Measurements from ENCODE around the gene RABGEF1. TPM values are rescaled to one million over a fixed set of nuclear protein-coding genes. Genes with fewer than 3 reads are reported as not detected.
"Not testable (repeated sequence)": the region's sequence is repeated elsewhere in the genome, so short reads cannot be mapped to it uniquely, and the experiment has no call there.

RABGEF1 gene
- total and polyA plus RNA-seq, 2 donors, result 16.5 to 17.0 TPM

GRCh38 chr7:66845379-66846095 lies 105.0 kb downstream of the RABGEF1 start:
- Histone ChIP-seq H3K9me3 (ENCODE audit: control insufficient read depth in 2 of 2, insufficient read depth in 1 of 2, low read length in 1 of 2) (no peaks in the 10 kb centered on the region), H3K27ac (ENCODE audit: low read depth in 1 of 2, low read length in 1 of 2) (peak overlapping the region; percentile 96 to 97), H3K4me3 (ENCODE audit: low read length in 2 of 2) (peak overlapping the region; percentile 77 to 99), H3K36me3 (ENCODE audit: control insufficient read depth in 2 of 2, insufficient read depth in 2 of 2, low read length in 1 of 2) (no peaks in the 10 kb centered on the region), H3K27me3 (ENCODE audit: control insufficient read depth in 2 of 2, insufficient read depth in 1 of 2, low read length in 1 of 2) (peaks cover 0 to 6% of the 10 kb centered on the region in 2 donors), H3K4me1 (ENCODE audit: control insufficient read depth in 2 of 2, insufficient read depth in 2 of 2, low read length in 2 of 2) (peaks cover 5 to 17% of the 10 kb centered on the region in 2 donors)
- DNase-seq (ENCODE audit: low read depth in 6 of 9, low spot score in 9 of 9), result peak in 1 of 9 donors; percentile 7
- 84% methylated on average over 19 of the region's 19 CpGs for WGBS

DNA sequence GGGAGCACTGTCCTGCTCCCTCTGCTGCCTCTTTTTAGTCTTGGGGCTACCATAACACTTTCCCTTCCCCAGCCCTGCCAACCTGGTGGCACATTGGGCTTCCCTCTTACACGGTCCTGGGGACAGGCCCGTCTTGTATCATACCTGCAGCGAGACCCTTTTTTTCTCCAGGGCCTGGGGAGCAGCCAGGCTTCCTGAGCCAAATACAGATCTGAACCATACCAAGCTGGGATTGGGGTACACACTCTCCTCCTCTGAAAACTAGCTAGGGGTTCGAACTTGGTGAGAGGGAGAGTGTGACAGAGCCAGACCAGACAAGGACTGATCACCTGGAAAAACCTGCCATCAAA lies 105.5 kb downstream of the RABGEF1 start:
- not testable (repeated sequence) for DNase-seq (ENCODE audit: low read depth in 6 of 9, low spot score in 9 of 9); H3K36me3 ChIP-seq (ENCODE audit: control insufficient read depth in 2 of 2, insufficient read depth in 2 of 2, low read length in 1 of 2); H3K27ac ChIP-seq (ENCODE audit: low read depth in 1 of 2, low read length in 1 of 2); H3K9me3 ChIP-seq (ENCODE audit: control insufficient read depth in 2 of 2, insufficient read depth in 1 of 2, low read length in 1 of 2); H3K27me3 ChIP-seq (ENCODE audit: control insufficient read depth in 2 of 2, insufficient read depth in 1 of 2, low read length in 1 of 2); H3K4me3 ChIP-seq (ENCODE audit: low read length in 2 of 2)
- peaks cover 5 to 17% of the 10 kb centered on the region in 2 donors for H3K4me1 ChIP-seq (ENCODE audit: control insufficient read depth in 2 of 2, insufficient read depth in 2 of 2, low read length in 2 of 2)
- WGBS, result 99% methylated on average over 4 of the region's 4 CpGs

DNA sequence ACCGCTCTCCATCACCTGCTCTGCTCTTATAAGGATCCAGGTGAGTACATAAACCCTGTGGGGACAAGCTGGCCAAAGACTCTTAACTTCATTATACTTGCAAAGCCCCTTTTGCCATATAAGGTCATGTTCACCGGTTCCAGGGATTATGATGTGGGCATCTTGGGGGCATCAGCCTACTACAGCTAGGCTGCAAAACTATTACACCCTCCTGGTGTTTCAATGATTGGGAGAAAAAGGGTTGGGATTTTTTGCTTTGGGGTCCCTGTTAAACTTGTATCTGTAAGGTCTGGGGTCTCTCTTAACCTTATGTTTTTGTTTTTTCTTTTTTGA lies 107.0 kb downstream of the RABGEF1 start:
- not testable (repeated sequence) for H3K4me3 ChIP-seq (ENCODE audit: low read length in 2 of 2); H3K27me3 ChIP-seq (ENCODE audit: control insufficient read depth in 2 of 2, insufficient read depth in 1 of 2, low read length in 1 of 2); H3K27ac ChIP-seq (ENCODE audit: low read depth in 1 of 2, low read length in 1 of 2); DNase-seq (ENCODE audit: low read depth in 6 of 9, low spot score in 9 of 9); H3K9me3 ChIP-seq (ENCODE audit: control insufficient read depth in 2 of 2, insufficient read depth in 1 of 2, low read length in 1 of 2); H3K36me3 ChIP-seq (ENCODE audit: control insufficient read depth in 2 of 2, insufficient read depth in 2 of 2, low read length in 1 of 2)
- WGBS, result 65% methylated on average over 1 of the region's 2 CpGs
- peaks cover 5 to 17% of the 10 kb centered on the region in 2 donors for H3K4me1 ChIP-seq (ENCODE audit: control insufficient read depth in 2 of 2, insufficient read depth in 2 of 2, low read length in 2 of 2)

- H3K27ac ChIP-seq (ENCODE audit: low read depth in 1 of 2, low read length in 1 of 2), result no peak overlapping the region
- H3K9me3 ChIP-seq (ENCODE audit: control insufficient read depth in 2 of 2, insufficient read depth in 1 of 2, low read length in 1 of 2), result no peaks in the 10 kb centered on the region
- WGBS, result 77% methylated on average over 9 of the region's 9 CpGs
- H3K27me3 ChIP-seq (ENCODE audit: control insufficient read depth in 2 of 2, insufficient read depth in 1 of 2, low read length in 1 of 2), result peaks cover 0 to 6% of the 10 kb centered on the region in 2 donors
- H3K4me3 ChIP-seq (ENCODE audit: low read length in 2 of 2), result no peak overlapping the region
- DNase-seq (ENCODE audit: low read depth in 6 of 9, low spot score in 9 of 9), result no peak
- H3K4me1 ChIP-seq (ENCODE audit: control insufficient read depth in 2 of 2, insufficient read depth in 2 of 2, low read length in 2 of 2), result peaks cover 5 to 17% of the 10 kb centered on the region in 2 donors
- no peaks in the 10 kb centered on the region for H3K36me3 ChIP-seq (ENCODE audit: control insufficient read depth in 2 of 2, insufficient read depth in 2 of 2, low read length in 1 of 2)
Observed at GRCh38 chr7:66847879-66848790, 107.6 kb downstream of the RABGEF1 start.

GRCh38 chr7:66859339-66859738 lies 118.8 kb downstream of the RABGEF1 start:
- WGBS, result 96% methylated on average over 1 of the region's 1 CpG
- H3K4me3 ChIP-seq (ENCODE audit: low read length in 2 of 2), result no peak overlapping the region
- no peaks in the 10 kb centered on the region for H3K4me1 ChIP-seq (ENCODE audit: control insufficient read depth in 2 of 2, insufficient read depth in 2 of 2, low read length in 2 of 2)
- H3K27me3 ChIP-seq (ENCODE audit: control insufficient read depth in 2 of 2, insufficient read depth in 1 of 2, low read length in 1 of 2), result no peaks in the 10 kb centered on the region
- H3K36me3 ChIP-seq (ENCODE audit: control insufficient read depth in 2 of 2, insufficient read depth in 2 of 2, low read length in 1 of 2), result no peaks in the 10 kb centered on the region
- no peaks in the 10 kb centered on the region for H3K9me3 ChIP-seq (ENCODE audit: control insufficient read depth in 2 of 2, insufficient read depth in 1 of 2, low read length in 1 of 2)
- DNase-seq (ENCODE audit: low read depth in 6 of 9, low spot score in 9 of 9), result no peak
- H3K27ac ChIP-seq (ENCODE audit: low read depth in 1 of 2, low read length in 1 of 2), result no peak overlapping the region

GRCh38 chr7:66859794-66860645 lies 119.5 kb downstream of the RABGEF1 start:
- no peaks in the 10 kb centered on the region for H3K4me1 ChIP-seq (ENCODE audit: control insufficient read depth in 2 of 2, insufficient read depth in 2 of 2, low read length in 2 of 2)
- H3K27ac ChIP-seq (ENCODE audit: low read depth in 1 of 2, low read length in 1 of 2), result no peak overlapping the region
- peak in 1 of 9 donors; percentile 44 for DNase-seq (ENCODE audit: low read depth in 6 of 9, low spot score in 9 of 9)
- H3K9me3 ChIP-seq (ENCODE audit: control insufficient read depth in 2 of 2, insufficient read depth in 1 of 2, low read length in 1 of 2), result no peaks in the 10 kb centered on the region
- 95% methylated on average over 10 of the region's 10 CpGs for WGBS
- H3K36me3 ChIP-seq (ENCODE audit: control insufficient read depth in 2 of 2, insufficient read depth in 2 of 2, low read length in 1 of 2), result no peaks in the 10 kb centered on the region
- H3K4me3 ChIP-seq (ENCODE audit: low read length in 2 of 2), result no peak overlapping the region
- no peaks in the 10 kb centered on the region for H3K27me3 ChIP-seq (ENCODE audit: control insufficient read depth in 2 of 2, insufficient read depth in 1 of 2, low read length in 1 of 2)

DNA sequence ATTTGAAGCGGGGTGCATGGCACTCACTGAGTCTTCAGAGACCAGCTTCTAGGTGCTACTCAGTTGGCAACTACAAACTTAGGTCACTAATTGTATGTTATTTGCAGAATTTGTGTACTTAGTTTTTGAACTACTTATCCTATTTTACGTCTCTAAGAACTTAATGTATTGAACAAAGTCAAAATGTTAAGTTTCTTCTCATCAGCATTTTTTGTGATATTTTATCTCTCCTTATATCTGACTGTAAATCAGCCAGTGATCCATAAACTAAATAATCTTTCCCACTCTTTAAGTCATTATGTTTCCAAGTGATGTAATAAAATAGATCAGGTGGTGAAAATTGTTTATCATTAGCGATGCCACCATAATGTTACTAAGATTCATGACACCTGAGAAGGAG lies 120.2 kb downstream of the RABGEF1 start:
- H3K27me3 ChIP-seq (ENCODE audit: control insufficient read depth in 2 of 2, insufficient read depth in 1 of 2, low read length in 1 of 2), result no peaks in the 10 kb centered on the region
- 96% methylated on average over 3 of the region's 3 CpGs for WGBS
- H3K36me3 ChIP-seq (ENCODE audit: control insufficient read depth in 2 of 2, insufficient read depth in 2 of 2, low read length in 1 of 2), result no peaks in the 10 kb centered on the region
- DNase-seq (ENCODE audit: low read depth in 6 of 9, low spot score in 9 of 9), result no peak
- no peak overlapping the region for H3K4me3 ChIP-seq (ENCODE audit: low read length in 2 of 2)
- no peaks in the 10 kb centered on the region for H3K4me1 ChIP-seq (ENCODE audit: control insufficient read depth in 2 of 2, insufficient read depth in 2 of 2, low read length in 2 of 2)
- peak overlapping the region in 1 of 2 donors; percentile 20 for H3K27ac ChIP-seq (ENCODE audit: low read depth in 1 of 2, low read length in 1 of 2)
- H3K9me3 ChIP-seq (ENCODE audit: control insufficient read depth in 2 of 2, insufficient read depth in 1 of 2, low read length in 1 of 2), result no peaks in the 10 kb centered on the region
